Measurements from ENCODE around the gene PRKAR1B.

- no peak for TF ChIP-seq CTCF (IDR thresholded peaks at IDR 0.05; ENCODE audit: insufficient read depth, low read depth, low read length)
- TF ChIP-seq EZH2 (IDR thresholded peaks at IDR 0.05; ENCODE audit: insufficient read depth, low read length): no peak
Observed at GRCh38 chr7:526460-527034, 200.5 kb downstream of the PRKAR1B start.

All from astrocyte (in vitro differentiated cells and primary cell).